ENCODE data around the gene ORM2.

GRCh38 chr9:114361542-114361941 is 31.9 kb downstream of the ORM2 start:
- TF ChIP-seq, protein P1, sequence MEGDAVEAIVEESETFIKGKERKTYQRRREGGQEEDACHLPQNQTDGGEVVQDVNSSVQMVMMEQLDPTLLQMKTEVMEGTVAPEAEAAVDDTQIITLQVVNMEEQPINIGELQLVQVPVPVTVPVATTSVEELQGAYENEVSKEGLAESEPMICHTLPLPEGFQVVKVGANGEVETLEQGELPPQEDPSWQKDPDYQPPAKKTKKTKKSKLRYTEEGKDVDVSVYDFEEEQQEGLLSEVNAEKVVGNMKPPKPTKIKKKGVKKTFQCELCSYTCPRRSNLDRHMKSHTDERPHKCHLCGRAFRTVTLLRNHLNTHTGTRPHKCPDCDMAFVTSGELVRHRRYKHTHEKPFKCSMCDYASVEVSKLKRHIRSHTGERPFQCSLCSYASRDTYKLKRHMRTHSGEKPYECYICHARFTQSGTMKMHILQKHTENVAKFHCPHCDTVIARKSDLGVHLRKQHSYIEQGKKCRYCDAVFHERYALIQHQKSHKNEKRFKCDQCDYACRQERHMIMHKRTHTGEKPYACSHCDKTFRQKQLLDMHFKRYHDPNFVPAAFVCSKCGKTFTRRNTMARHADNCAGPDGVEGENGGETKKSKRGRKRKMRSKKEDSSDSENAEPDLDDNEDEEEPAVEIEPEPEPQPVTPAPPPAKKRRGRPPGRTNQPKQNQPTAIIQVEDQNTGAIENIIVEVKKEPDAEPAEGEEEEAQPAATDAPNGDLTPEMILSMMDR (IDR thresholded peaks at IDR 0.05; ENCODE audit: low read depth, low read length): no peak
- no peak for TF ChIP-seq EZH2phosphoT487 (IDR thresholded peaks at IDR 0.05; ENCODE audit: low read depth)

All from OCI-LY3 (cell line).